B cell (primary cell): ENCODE measurements around the gene NBEA.

Experiments used
- EZH2 ChIP-seq: IDR thresholded peaks from 2 replicates; pipeline ENCODE4 v1.6.1; 2012; ENCODE audit warnings: borderline replicate concordance, low read depth, mild to moderate bottlenecking, moderate library complexity, low read length; ENCODE audit not compliant: insufficient read depth, poor library complexity, severe bottlenecking
- TF ChIP-seq, protein P1 (sequence below): fragments of 200-600 bp; IDR thresholded peaks from one replicate; pipeline ENCODE4 v1.8.0; 2022; ENCODE audit warnings: antibody characterized with exemption, mild to moderate bottlenecking

- TF ChIP-seq, protein P1, sequence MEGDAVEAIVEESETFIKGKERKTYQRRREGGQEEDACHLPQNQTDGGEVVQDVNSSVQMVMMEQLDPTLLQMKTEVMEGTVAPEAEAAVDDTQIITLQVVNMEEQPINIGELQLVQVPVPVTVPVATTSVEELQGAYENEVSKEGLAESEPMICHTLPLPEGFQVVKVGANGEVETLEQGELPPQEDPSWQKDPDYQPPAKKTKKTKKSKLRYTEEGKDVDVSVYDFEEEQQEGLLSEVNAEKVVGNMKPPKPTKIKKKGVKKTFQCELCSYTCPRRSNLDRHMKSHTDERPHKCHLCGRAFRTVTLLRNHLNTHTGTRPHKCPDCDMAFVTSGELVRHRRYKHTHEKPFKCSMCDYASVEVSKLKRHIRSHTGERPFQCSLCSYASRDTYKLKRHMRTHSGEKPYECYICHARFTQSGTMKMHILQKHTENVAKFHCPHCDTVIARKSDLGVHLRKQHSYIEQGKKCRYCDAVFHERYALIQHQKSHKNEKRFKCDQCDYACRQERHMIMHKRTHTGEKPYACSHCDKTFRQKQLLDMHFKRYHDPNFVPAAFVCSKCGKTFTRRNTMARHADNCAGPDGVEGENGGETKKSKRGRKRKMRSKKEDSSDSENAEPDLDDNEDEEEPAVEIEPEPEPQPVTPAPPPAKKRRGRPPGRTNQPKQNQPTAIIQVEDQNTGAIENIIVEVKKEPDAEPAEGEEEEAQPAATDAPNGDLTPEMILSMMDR: no peak
- TF ChIP-seq EZH2: no peak
Observed at GRCh38 chr13:35621989-35622388, 679.9 kb downstream of the NBEA start.
